ENCODE data around the gene LRRTM3.

The LRRTM3 gene

GRCh38 chr10:67036808-67037207 is 111.0 kb downstream of the LRRTM3 start:
- no peak for DNase-seq

GRCh38 chr10:67043041-67043440 is 117.2 kb downstream of the LRRTM3 start:
- no peak for DNase-seq

DNA sequence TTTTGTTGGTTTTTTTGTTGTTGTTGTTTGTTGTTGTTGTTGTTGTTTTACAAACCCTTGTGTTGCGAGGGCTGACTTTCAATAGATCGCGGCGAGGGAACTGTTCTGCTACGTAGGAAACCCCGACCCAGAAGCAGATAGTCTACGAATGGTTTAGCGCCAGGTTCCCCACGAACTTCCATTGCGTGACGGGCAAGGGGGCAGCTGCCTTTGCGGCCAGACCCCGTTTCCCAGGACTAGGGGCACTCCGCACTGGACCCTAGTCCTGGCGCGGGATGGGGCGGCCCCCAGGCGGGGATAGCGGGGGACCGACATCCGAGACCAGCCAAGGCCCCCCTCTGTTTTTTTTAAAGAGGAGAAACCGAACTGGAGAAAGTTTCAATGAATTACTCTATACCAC is 119.6 kb downstream of the LRRTM3 start:
- no peak for DNase-seq

DNA sequence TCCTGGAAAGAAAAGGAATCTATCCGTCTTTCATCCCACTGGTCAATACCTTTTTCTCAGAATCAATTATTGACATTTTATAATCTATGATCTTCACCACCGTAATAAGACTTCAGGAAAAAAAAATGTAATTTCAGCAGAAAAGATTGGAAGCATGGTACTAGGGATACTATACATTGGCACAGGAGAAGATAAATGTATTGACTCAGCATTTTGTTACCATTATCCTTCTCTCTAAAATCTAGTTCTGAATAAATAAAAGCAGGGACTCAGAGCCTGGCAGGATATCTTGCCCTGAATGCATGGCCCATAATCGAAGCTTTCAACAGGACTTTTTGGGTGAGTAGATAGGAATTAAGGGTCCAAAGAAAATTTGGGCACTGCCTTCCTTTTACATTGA is 120.7 kb downstream of the LRRTM3 start:
- no peak for DNase-seq

DNA sequence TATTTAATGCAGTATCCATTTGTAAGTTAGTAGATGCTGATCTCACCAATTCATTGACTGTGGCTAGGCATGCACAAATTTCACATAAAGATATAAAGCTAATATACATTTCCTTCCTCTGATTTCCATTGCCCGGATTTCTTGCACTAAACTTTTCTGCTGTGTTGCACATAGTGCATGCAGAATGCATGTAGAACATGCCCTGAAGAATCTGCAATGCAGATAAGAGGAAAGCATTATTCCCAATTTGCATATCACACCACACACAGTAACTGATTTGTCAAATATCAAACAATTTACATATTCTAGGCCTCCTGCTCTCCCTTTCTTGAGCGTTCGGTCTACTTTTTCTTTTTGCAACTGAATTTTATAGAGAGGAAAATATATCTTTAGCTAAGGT is 124.2 kb downstream of the LRRTM3 start:
- no peak for DNase-seq

- no peak for DNase-seq
These were observed 124.6 kb downstream of the LRRTM3 start for GRCh38 chr10:67050415-67050814.

- no peak for DNase-seq
These were observed 146.8 kb downstream of the LRRTM3 start for GRCh38 chr10:67072654-67073053.

- DNase-seq = no peak
These were observed 149.7 kb downstream of the LRRTM3 start for GRCh38 chr10:67075491-67075971.

GRCh38 chr10:67076144-67076543 is 150.3 kb downstream of the LRRTM3 start:
- DNase-seq = no peak

DNA sequence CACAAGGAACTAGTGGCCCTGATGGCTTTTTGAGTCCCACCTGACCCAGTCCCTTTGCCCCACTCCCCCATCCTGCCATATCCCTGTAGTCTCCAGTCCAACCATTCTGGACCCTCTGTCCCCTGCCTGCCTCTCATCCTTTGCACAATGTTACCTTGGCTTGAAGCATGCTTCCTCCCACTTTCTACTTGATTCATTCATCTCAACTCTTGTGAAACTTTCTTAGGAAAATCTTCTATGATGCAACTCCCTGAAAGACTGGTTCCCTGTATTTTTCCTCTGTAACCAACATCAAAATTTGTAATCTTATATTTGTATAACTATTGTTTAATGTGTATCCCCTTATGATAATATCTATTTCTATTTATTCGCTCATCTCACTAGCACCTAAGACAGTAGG is 151.5 kb downstream of the LRRTM3 start:
- DNase-seq = no peak

DNA sequence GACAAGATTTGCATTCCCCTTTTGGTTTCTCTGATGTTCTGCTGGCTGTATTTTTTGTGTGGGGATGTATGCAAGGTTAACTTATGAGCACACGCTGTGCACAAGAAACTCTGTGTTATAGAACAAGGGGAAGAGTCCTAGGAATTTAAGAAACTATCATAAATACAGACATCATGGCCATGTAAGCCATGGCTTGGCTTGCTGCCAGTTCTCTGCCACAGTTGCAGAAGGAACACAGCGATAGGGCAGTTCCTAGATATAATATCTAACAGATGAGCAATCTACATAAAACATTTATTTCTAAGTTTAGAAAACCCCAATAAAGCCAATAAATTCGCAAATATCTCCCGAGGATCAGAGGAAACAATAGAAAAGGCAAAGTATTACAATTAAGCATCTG is 153.3 kb downstream of the LRRTM3 start:
- DNase-seq = no peak

DNA sequence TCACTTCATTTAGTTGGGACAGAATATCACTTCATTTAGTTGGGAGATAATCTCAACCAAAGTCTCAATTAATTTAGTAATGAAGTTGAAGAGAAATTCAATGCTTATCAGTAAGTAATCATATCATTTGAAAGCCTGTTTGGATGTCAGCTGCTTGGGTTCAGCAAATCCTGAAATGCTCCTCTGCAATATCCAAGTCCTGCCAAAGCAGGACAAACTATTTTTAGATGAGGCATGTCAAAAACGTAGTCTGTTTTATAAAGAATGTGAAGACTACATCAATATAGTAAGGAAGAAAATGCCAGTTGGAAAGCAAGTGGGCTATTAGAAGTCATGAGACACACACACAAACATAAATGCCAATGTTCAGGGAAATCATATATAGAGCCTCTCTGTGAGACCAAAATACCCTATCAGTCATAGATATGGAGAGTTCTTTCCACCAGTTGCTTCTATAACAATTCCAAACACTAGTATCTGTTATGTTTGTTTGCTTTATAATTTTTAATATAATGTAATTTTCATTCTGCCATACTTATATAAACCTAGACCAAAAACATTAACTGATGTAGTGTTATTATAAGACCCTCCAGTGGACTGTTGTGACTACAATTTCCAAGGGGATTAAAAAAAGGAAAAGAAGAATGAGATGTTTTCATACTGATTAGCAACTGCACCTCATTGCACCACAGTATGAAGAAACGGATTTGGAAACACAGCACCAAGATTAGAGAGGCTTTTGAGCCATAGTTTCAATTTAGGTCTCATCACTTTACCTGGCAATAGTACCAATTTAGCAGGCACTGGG is 160.7 kb downstream of the LRRTM3 start:
- no peak for DNase-seq

DNA sequence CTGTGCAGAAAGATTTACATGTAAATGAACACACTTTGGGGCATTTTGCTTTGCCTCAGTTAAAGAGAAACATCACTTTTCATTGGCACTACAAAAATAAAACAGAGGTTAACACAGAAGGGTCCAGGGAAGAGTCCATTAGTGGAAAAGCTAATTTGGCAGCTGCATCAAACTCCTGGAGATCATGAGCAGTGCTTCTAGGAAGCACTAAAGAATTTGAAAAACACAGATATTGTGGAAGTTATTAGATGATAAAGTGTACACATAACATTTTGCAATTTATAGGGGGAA is 161.2 kb downstream of the LRRTM3 start:
- DNase-seq = no peak

- DNase-seq = no peak
These were observed 162.2 kb downstream of the LRRTM3 start for GRCh38 chr10:67088036-67088435.

GRCh38 chr10:67095531-67095930 is 169.7 kb downstream of the LRRTM3 start:
- no peak for DNase-seq

DNA sequence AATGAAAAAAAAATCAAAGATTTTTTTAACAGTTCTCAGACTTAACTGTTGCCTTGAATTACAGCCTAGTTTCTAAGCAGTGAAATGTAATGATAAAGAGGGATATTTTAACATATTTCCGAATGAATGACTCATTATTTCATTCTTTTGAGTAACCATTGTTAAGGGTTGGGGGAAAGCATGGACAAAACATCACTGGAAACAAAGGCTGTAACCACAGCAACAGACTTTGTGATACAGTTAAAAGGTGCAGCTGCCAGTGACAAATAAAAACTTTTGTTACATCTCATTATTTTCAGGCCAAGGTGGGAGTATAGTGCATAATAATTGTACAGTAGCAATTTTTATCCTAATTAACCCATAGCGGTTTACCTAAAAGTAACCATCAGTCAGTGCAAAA is 172.6 kb downstream of the LRRTM3 start:
- no peak for DNase-seq

DNA sequence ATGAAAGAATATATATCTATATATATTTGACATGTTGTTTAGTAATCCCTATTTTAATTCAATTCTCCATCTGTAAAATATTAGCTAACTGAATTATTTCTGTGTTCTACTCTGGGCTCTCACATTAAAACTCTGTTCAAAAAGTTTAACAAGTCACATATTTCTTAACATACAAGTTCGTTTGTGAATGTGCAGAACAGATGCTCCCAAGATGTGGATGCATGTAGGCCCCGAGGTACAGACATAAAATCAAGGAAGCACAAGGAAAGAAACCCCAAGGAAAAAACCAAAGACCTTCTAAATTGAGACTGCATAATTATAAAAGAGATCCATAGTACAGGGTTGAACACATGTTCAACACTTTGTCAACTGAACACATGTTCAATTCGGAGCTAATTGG is 175.1 kb downstream of the LRRTM3 start:
- DNase-seq = no peak

DNA sequence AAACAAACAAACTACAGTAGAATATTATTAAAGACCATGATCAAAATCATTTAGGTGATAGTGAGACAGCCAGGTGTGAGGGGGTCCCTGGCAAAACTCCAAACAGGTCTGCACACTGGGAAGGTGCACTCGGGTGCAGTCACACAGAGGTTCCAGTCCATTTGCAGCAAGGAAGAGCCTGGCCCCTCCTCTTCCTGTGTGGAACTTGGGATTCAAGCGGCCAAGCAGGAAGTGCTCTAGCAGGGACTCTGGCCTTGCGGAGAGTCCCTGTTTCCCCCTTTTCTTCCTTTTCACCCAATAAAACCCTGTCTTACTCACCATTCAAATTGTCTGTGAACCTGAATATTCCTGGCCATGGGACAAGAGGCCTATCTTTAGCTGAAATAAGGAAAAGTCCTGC is 181.8 kb downstream of the LRRTM3 start:
- no peak for DNase-seq

DNA sequence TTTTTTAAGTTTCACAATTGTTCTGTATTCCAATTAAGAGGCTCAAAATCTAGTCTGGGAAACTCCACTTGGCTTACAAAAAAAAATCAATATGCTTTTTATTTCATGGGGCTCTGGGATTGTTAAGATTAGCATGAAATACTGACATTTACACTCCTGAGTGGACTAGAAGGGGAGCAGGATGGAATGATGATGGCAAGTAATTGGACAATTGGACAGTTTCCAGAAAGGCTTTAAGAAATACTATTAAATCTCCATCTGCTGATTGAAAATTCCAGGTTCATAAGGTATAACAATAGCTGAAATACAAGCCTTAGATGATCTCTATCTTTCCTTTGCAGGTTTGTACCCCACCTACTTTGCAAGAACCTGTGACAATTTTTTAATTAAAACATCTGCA is 184.4 kb downstream of the LRRTM3 start:
- DNase-seq = no peak

GRCh38 chr10:67112765-67113164 is 186.9 kb downstream of the LRRTM3 start:
- DNase-seq = no peak

DNA sequence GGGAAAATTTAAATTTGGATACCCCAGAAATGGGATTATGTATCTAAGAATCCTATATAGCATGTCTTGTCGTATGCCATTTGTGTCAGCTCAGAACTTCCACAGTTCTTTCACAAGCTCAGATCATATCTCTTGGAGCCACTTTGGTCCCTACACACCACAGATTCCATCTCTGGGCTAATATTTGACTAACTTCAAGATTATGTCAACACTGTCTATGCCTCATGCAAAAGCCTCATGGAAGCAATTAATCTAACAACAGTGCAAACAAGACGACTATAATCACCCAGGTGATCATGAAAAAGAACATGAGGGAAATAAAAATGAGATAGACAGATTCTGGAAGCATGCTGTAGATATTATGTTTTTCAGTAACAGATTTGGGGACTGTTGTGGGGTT is 189.1 kb downstream of the LRRTM3 start:
- DNase-seq = no peak

DNA sequence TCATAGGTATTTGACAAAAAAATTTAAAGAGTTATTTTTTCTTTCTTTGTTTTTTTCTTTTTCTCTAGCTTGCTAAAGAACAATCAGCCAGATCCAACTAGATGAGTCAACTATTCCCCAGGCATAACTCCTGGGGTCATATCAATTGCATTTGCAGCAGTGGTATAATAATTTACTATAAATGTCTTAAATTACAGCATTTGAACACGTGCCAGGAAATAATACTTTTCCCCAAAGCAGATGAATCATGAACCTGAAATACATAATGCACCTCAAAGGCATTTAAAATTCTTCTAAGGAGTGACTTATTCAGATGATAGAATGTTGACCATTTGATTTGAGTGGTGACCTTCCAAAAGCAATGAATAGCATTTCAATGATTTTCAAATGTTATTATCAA is 190.1 kb downstream of the LRRTM3 start:
- DNase-seq = no peak

DNA sequence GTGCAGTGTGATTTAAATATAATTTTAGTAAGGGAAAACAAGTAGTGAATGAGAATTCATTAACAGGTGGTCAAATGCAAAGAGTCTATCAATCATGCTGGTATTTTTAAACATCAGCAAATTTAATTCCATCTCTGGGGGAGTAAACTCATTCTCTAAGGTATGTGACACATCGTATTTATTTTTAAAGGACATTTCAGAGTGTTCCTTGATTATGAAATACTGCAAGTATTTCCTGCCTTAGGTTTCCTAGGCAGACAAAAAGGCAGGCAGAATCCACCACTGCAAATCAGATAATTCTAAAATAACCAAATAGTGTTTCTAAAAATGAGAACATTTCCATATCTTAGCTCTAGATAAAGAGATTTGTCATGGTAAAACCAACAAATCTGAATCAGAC is 193.8 kb downstream of the LRRTM3 start:
- no peak for DNase-seq

- no peak for DNase-seq
These were observed 201.6 kb downstream of the LRRTM3 start for GRCh38 chr10:67127441-67127840.

GRCh38 chr10:67140641-67141040 is 214.8 kb downstream of the LRRTM3 start:
- no peak for DNase-seq

All from activated CD4-positive, alpha-beta T cell treated with anti-CD3 and anti-CD28 coated beads for 4 hours (primary cell).